Right forelimb (tissue), 1 donor: ENCODE results near the gene REEP6.

Experiments
- DNase-seq: peaks from one replicate; pipeline ENCODE4 v3.0.0-alpha.2; 2018

REEP6 gene

DNA sequence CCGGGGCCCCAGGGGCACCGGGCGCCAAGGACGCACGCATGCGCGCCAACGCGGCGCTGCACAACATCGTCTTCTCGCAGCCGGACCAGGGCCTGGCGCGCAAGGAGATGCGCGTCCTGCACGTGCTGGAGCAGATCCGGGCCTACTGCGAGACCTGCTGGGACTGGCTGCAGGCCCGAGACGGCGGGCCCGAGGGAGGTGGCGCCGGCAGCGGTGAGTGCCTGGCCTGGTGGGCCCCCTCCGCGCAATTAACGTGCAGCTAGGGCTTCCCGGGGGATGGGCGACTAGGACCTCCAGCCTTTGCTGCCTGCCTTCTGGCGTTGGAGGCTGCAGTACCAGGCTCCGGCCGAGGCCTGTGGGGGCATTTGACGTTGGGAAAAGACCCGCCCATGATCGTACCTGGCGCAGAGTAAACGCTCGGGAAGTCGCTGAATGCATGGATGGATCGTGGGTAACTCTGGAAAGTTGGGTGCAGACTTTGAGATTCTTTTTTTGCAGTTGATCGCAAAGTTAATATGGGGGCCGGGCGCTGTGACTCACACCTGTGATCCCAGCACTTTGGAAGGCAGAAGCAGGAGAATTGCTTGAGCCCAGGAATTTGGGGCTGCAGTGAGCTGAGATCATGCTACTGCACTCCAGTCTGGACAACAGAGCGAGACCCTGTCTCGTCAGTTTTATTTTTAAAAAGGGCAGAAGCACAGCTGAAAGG, 33.8 kb upstream of the REEP6 start:
- peak; percentile 46 for DNase-seq

DNA sequence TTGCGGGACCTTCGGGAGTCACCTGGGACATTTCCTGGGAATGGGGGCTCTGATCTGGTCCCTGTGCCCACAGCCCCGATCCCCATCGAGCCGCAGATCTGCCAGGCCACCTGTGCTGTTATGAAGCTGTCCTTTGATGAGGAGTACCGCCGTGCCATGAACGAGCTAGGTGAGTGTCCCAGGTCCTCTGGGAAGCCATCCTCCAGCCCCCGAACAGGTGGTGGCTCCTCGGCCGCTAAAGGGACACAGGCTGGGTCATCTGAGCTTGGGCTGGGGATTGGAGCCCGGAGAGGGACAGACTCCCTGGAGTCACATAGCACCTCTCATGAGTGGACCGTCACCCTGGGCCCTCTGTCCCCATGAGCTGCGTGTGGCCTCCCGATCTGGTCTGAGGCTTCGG, 33.1 kb upstream of the REEP6 start:
- no peak for DNase-seq

DNA sequence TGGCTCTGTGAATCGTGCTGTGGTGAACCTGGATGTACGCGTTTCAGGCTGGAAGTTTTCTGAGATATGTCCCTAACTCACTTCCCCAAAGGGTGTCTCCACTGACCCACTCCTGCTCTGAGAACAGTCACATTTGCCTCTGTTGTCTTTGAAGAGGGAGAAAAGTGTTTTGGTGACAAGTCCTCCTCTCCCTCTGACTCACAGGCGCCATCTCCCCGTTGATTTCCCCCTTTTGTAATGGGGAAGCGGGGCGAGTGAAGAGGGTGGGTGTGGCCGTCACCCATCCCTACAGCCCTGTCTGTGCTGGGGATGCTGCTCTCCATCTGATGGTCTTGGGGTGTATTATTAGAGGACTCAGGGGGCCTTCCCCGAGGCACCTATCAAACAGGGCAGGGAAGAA, 31.5 kb upstream of the REEP6 start:
- DNase-seq, result no peak

DNA sequence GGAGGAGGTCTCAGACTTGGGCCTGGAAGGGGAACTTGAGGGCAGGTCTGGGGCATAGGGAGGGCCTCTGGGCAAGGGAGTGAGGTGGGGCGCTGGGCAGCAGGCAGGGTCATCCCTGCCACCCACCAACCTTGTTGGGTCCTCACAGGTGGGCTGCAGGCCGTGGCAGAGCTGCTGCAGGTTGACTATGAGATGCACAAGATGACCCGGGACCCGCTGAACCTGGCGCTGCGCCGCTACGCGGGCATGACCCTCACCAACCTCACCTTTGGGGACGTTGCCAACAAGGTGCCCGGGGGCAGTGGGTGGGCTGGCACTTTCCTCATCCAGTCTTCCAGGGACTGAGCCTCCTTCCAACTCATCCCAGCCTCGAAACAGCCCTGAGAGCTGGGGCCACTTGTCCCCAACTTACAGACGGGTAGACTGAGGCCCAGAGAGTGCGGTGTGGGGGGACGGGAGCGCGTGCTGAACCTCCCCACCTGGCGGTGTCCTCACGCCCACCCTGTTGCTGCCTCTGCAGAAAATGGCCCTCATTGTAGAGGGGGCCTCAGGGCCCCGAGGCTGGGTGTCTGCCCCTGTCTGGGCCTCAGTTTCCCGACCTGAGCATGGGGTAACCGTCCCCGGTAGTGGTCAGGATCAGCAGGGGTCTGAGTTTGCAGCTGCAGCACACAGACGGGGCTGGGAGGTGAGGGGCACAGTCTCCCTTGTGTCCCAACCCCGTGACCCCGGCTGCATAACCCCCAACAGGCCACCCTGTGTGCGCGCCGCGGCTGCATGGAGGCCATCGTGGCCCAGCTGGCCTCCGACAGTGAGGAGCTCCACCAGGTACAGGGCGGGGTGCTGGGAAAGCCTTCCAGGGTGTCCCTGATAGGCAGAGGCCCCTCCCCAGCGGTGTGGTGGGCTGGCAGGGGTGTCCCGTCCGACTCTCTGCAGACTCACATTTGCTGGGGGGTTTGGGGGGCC, 30.7 kb upstream of the REEP6 start:
- no peak for DNase-seq

DNA sequence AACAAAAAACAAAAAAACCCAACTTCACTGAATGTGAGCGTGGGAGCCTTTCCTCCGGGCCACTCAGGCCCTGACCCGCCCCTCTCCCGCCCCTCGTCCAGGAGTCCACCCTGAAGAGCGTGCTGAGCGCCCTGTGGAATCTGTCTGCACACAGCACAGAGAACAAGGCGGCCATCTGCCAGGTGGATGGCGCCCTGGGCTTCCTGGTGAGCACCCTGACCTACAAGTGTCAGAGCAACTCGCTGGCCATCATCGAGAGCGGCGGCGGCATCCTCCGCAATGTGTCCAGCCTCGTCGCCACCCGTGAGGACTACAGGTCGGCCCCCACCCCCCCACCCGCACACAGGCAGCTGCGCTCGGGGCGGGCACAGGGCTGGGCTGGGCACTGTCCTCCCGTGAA, 29.1 kb upstream of the REEP6 start:
- DNase-seq, result no peak

DNA sequence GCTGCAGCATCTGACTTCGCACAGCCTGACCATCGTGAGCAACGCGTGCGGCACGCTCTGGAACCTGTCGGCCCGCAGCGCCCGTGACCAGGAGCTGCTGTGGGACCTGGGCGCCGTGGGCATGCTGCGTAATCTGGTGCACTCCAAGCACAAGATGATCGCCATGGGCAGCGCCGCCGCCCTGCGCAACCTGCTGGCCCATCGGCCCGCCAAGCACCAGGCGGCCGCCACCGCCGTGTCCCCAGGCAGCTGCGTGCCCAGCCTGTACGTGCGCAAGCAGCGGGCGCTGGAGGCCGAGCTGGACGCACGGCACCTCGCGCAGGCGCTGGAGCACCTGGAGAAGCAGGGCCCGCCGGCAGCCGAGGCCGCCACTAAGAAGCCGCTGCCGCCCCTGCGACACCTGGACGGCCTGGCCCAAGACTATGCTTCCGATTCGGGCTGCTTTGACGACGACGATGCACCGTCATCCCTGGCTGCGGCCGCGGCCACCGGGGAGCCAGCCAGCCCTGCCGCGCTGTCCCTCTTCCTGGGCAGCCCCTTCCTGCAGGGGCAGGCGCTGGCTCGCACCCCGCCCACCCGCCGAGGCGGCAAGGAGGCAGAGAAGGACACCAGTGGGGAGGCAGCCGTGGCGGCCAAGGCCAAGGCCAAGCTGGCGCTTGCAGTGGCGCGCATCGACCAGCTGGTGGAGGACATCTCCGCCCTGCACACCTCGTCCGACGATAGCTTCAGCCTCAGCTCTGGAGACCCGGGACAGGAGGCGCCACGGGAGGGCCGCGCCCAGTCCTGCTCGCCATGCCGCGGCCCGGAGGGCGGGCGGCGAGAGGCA, 25.6 kb upstream of the REEP6 start:
- DNase-seq, result peak; percentile 58

DNA sequence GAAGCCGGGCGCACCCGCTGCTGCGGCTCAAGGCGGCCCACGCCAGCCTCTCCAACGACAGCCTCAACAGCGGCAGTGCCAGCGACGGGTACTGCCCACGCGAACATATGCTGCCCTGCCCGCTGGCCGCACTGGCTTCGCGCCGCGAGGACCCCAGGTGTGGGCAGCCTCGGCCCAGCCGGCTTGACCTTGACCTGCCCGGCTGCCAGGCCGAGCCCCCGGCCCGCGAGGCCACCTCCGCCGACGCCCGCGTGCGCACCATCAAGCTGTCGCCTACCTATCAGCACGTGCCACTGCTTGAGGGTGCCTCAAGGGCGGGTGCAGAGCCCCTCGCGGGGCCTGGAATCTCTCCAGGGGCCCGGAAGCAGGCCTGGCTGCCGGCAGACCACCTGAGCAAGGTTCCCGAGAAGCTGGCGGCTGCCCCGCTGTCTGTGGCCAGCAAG, 24.9 kb upstream of the REEP6 start:
- DNase-seq, result no peak

DNA sequence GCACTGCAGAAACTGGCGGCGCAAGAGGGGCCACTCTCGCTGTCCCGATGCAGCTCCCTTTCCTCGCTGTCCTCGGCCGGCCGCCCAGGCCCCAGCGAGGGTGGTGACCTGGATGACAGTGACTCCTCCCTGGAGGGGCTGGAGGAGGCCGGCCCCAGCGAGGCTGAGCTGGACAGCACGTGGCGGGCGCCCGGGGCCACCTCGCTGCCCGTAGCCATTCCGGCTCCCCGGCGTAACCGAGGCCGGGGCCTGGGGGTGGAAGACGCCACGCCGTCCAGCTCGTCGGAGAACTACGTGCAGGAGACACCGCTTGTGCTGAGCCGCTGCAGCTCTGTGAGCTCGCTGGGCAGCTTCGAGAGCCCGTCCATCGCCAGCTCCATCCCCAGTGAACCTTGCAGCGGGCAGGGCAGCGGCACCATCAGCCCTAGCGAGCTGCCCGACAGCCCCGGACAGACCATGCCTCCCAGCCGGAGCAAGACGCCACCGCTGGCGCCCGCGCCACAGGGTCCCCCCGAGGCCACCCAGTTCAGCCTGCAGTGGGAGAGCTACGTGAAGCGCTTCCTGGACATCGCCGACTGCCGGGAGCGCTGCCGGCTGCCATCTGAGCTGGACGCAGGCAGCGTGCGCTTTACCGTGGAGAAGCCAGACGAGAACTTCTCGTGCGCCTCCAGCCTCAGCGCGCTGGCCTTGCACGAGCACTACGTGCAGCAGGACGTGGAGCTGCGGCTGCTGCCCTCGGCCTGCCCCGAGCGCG, 24.3 kb upstream of the REEP6 start:
- DNase-seq, result peak; percentile 44

DNA sequence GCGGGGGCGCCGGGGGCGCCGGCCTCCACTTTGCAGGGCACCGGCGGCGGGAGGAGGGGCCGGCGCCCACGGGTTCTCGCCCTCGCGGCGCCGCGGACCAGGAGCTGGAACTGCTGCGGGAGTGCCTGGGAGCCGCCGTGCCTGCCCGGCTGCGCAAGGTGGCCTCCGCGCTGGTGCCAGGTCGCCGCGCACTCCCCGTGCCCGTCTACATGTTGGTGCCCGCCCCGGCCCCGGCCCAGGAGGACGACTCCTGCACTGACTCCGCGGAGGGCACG, 23.8 kb upstream of the REEP6 start:
- DNase-seq, result no peak

DNA sequence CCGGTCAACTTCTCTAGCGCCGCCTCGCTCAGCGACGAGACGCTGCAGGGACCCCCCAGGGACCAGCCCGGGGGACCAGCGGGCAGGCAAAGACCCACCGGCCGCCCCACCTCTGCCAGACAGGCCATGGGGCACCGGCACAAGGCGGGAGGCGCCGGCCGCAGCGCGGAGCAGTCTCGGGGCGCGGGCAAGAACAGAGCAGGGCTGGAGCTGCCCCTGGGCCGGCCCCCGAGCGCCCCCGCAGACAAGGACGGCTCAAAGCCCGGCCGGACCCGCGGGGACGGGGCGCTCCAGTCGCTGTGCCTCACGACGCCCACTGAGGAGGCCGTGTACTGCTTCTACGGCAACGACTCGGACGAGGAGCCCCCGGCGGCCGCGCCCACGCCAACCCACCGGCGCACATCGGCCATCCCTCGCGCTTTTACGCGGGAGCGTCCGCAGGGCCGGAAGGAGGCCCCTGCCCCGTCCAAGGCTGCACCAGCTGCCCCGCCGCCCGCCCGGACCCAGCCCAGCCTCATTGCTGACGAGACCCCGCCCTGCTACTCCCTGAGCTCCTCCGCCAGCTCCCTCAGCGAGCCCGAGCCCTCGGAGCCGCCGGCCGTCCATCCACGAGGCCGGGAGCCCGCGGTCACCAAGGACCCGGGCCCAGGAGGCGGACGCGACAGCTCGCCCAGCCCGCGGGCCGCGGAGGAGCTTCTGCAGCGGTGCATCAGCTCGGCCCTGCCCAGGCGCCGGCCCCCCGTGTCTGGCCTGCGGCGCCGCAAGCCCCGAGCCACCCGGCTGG, 23.3 kb upstream of the REEP6 start:
- DNase-seq, result peak; percentile 54

DNA sequence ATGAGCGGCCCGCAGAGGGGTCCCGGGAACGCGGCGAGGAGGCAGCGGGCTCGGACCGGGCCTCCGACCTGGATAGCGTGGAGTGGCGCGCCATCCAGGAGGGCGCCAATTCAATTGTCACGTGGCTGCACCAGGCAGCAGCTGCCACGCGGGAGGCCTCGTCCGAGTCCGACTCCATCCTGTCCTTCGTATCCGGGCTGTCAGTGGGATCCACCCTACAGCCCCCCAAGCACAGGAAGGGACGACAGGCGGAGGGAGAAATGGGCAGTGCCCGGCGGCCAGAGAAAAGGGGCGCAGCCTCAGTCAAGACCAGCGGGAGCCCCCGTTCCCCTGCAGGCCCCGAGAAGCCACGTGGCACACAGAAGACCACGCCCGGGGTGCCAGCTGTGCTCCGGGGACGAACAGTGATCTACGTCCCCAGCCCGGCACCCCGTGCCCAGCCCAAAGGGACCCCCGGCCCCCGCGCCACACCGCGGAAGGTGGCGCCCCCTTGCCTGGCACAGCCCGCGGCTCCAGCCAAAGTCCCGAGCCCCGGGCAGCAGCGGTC, 22.6 kb upstream of the REEP6 start:
- DNase-seq, result no peak

DNA sequence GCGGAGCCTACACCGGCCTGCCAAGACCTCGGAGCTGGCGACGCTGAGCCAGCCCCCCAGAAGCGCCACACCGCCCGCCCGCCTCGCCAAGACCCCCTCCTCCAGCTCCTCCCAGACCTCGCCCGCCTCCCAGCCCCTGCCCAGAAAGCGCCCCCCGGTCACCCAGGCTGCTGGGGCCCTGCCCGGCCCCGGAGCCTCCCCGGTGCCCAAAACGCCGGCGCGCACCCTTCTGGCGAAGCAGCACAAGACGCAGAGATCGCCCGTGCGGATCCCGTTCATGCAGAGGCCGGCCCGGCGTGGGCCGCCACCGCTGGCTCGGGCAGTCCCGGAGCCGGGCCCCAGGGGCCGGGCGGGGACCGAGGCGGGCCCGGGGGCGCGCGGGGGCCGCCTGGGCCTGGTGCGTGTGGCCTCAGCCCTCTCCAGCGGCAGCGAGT, 22.1 kb upstream of the REEP6 start:
- no peak for DNase-seq

DNA sequence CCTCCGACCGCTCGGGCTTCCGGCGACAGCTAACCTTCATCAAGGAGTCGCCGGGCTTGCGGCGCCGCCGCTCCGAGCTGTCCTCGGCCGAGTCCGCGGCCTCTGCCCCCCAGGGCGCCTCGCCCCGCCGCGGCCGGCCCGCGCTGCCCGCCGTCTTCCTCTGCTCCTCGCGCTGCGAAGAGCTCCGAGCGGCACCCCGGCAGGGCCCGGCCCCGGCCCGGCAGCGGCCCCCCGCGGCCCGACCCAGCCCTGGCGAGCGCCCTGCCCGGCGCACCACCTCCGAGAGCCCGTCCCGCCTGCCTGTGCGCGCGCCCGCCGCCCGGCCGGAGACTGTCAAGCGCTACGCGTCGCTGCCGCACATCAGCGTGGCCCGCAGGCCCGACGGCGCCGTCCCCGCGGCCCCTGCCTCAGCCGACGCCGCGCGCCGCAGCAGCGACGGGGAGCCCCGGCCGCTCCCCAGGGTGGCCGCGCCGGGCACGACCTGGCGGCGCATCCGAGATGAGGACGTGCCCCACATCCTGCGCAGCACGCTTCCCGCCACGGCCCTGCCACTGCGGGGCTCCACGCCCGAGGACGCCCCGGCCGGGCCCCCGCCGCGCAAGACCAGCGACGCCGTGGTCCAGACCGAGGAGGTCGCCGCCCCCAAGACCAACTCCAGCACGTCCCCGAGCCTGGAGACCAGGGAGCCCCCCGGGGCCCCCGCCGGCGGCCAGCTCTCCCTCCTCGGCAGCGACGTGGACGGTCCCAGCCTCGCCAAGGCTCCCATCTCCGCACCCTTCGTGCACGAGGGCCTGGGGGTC, 21.5 kb upstream of the REEP6 start:
- DNase-seq, result no peak

DNA sequence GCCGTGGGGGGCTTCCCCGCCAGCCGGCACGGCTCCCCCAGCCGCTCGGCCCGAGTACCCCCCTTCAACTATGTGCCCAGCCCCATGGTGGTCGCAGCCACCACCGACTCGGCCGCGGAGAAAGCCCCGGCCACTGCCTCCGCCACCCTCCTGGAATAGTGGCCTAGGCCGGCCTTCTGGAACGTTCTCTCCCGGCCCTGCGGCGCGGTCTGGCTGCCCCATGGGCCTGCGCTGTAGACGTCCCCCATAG, 21.0 kb upstream of the REEP6 start:
- DNase-seq, result no peak

DNA sequence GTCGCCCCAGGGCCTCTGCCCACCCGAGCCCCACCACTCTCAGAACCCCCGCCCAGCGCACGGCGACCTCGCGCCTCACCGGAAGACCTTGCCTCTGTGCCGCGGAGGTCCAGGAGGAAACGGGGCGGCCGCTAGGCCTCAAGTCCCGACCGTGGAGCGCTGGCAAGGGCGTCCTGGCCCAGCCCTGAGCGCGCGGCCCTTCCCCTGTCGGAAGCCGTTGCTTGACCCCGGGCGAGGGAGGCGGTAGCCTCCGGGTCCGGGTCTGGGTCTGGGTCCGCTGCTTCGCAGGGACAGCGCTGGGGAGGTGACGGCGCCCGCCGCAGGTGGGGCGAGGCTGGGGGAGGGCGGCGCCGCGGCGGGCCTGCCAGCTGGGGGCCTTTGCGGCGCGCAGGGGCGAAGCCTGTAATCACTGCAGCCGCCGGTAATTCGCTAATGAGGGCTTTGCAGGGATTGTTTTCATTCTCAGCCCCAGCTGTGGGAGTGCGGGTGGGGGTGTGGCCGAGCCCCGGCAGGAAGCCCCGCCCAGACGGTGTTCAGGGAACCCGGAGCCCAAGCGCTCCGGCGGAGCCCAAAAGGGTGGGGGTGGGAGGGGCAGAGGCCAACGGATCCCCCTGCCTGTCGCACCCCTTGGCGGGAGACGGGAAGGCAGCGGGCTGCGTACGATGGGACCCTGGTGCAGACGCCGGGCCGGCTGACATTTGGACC, 20.5 kb upstream of the REEP6 start:
- no peak for DNase-seq

DNA sequence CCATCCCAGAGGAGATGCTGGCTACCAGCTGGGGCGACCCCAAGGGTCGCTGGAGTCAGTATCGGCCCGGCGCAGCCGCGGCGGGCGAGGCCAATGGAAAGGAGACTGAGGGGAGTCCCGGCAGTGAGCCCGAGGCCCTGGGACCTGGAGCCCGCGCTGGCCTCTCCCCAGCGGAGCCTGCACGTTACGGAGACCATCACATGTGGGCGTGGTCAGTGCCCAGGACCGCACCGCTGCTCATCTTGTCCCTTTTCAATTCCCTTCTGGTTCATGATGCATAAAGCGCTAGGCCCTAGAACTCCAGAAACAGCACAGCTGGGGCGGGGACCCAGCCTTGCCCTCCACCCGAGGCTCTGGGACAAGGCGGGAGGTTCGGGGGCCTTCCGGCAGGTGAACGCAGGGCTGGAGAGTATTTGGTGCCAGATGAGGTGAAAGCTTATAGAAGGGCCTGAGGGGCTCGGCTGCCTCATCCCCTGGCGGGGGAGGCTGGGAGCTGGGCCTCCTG, 19.9 kb upstream of the REEP6 start:
- DNase-seq, result no peak

DNA sequence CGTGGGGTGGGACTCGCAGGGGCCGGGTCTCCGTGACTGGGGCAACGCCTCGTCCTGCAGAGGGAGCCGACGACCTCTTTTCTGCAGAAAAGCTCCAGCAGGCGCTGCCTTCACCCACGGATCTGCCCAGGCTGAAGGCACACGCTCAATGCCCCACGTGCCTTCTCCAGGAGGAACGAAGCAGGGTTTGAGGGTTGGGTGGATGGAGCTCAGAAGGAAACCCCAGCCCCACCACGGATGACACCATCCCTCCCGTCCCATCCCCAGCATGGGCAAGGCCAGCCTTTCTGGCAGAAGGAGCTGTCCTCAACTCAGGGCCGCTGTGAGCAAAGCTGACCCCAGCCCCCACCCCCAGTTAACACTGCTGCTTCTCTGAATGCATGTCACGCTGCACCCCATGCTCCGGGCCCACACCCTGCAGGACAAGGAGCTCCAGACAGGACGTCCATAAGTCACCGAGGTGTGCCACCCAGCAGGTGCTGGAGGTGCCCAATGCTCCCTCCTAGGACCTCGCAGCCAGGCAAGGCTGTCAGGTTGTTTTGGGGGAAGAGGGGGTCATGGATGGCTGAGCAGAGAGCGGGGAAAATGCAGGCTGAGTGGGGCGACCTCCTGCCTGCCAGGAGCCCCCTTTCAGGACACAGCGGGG, 19.3 kb upstream of the REEP6 start:
- no peak for DNase-seq

DNA sequence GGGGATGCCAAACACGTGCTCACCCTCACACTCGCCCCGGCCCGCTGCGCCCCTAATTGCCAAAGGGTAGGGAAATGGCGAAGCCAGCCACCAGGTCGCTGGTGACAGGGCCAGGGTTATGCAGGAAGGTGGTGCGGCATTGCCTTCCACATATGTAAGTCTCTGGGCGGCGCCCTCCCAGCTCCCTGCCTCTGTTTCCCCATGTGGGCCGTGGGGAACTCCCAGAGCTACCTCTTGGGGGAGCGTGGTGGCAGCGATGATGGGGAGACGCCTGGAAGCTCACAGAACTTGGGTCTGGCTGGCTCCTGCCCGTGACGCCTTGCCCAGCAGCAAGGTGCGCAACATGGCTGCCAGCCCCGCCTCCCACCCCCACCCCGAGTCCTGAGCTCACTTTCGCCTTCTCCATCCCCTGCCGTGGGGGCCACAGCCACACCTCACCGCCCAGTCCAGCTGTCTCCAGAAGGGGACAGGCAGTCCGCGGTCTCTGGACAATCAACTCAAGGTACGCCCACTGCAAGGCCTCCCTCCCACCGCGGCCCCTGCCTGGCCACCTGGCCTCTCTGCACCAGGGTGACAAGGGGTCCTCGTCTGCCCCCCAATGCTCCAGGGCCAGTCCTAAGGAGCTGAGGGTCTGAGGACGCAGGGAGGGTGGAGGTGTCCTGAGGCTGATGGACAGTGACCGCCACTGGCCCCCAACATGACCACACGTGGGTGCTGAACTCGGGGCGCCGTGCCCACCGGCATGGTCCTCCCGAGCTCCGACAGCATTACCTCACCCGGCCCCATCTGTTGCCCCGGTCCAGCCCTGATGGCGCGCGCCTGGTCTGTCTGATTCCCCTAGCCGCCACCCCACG, 18.5 kb upstream of the REEP6 start:
- no peak for DNase-seq
